Small intestine (tissue), 7 donors: ENCODE data around the gene HOXB8. TPM values are rescaled to one million over a fixed set of nuclear protein-coding genes. Genes with fewer than 3 reads are reported as not detected.
A peak's percentile ranks its signal among the peaks of the same experiment; 100 is the strongest.

Source experiments
- DNase-seq, 2 donors: peaks; one replicate each; pipeline versions ENCODE4 v3.0.0 to v3.0.0-alpha.2; 2013
- FAIRE-seq: peaks from 2 replicates; lab custom pipeline; 2012; peaks lifted over from hg19 to GRCh38; lab: Jason Lieb, UNC
- H3K27ac ChIP-seq, 3 donors: one replicate each; pipeline ENCODE4 v1.5.1; 2013; ENCODE audit warnings: low read length in 2 of 3, mild to moderate bottlenecking in 2 of 3, control low read depth in 1 of 3, inconsistent platforms in 1 of 3, low read depth in 1 of 3, moderate library complexity in 1 of 3
- H3K27me3 ChIP-seq, 3 donors: one replicate each; pipeline ENCODE4 v1.6.1; 2013; ENCODE audit warnings: low read length in 3 of 3, inconsistent platforms in 1 of 3; ENCODE audit not compliant: control insufficient read depth in 3 of 3, insufficient read depth in 3 of 3
- H3K36me3 ChIP-seq, 3 donors: one replicate each; pipeline ENCODE4 v1.6.1; 2013; ENCODE audit warnings: low read length in 3 of 3, inconsistent platforms in 1 of 3, low read depth in 1 of 3, mild to moderate bottlenecking in 1 of 3, moderate library complexity in 1 of 3; ENCODE audit not compliant: control insufficient read depth in 3 of 3, insufficient read depth in 2 of 3
- H3K4me1 ChIP-seq, 3 donors: one replicate each; pipeline ENCODE4 v1.6.1; 2013; ENCODE audit warnings: low read length in 2 of 3, inconsistent platforms in 1 of 3, low read depth in 1 of 3, mild to moderate bottlenecking in 1 of 3, moderate library complexity in 1 of 3; ENCODE audit not compliant: control insufficient read depth in 3 of 3, insufficient read depth in 2 of 3
- H3K4me3 ChIP-seq, 3 donors: one replicate each; pipeline ENCODE4 v1.5.1; 2013; ENCODE audit warnings: low read length in 3 of 3, control low read depth in 1 of 3, inconsistent platforms in 1 of 3, low read depth in 1 of 3, mild to moderate bottlenecking in 1 of 3, moderate library complexity in 1 of 3
- H3K9me3 ChIP-seq, 2 donors: one replicate each; pipeline ENCODE4 v1.6.1; 2013; ENCODE audit warnings: low read depth in 1 of 2, low read length in 1 of 2; ENCODE audit not compliant: control insufficient read depth in 2 of 2, insufficient read depth in 1 of 2
- WGBS, 3 donors: extraction: QIAGEN DNeasy Blood & Tissue Kit; methylation state at CpG; one replicate each; pipeline ENCODE4 v1.1.7; 2013; 5-methylcytosine and 5-hydroxymethylcytosine counted together
- polyA plus RNA-seq, 4 donors: library from polyadenylated mRNA; stranded (reverse) in 3 of 4; unstranded in 1 of 4; fragments of 200-250 nt in 3 of 4; fragments of 120-200 nt in 1 of 4; gene quantifications; one replicate each; pipeline versions ENCODE4 v1.2.1 to v1.2.3, GENCODE V29; 2013
- donor health status: healthy with polysubstance abuse.
- donor health status: control.
- donor health status: control.
- donor health status: Bipolar disorder and iron deficiency.
- donor health status: healthy.

HOXB8 gene
- polyA plus RNA-seq, 4 donors = 0.12 to 2.9 TPM; not detected in 2

DNA sequence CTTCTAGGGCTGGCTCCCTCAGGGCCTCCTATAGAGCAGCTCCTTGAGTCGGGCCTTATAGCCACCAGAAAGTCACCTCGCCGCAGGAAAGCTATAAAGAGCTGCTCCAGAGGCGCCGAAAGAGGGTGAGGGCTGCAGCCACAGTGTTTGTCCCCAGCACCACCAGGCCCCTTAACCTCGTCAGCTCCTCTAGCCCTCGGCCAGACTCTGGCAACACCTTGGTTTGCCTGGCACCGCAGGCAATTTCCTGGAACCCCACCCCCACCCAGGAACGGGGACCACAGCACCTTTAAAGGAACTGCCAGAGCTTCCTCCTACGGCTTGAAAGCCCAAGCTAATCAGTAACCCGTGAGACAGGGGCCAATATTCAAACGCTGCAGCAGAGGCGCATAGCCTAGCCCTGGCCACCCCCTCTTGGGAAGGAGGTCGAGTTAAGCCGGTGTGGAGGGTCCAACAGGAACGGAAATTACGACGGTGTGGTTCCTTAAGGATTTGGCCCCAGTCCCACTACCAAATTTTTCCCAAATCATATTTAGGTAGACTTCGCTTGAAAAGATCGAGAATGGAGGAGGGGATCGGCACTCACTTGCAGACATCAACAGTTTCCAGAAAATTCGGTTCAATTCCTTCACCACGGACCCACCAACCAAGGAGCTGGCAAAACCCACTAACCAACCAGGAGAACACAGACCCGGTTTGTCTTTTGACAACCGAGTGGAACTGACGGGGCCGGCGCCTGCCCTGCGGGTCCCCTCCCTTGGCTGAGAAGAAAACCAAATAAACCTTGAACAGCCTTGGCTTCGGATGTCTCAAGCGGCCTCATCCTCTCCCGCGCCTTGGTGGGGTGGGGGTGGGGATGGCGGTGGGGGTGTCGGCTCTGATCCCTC lies 13.3 kb downstream of the HOXB8 start:
- 11 to 38% (median 18%) methylated on average over 35 of the region's 35 CpGs for WGBS, 3 donors
- Histone ChIP-seq H3K4me3 (peak overlapping the region in 2 of 3 donors; percentile 42 to 61), H3K27me3 (peaks cover 9 to 100% (median 31%) of the 10 kb centered on the region in 3 donors), H3K27ac (no peak overlapping the region), H3K9me3 (peaks cover 0 to 20% of the 10 kb centered on the region in 2 donors), H3K36me3 (no peaks in the 10 kb centered on the region), H3K4me1 (peaks cover 0 to 25% (median 5%) of the 10 kb centered on the region in 3 donors)
- DNase-seq (peak in 1 of 2 donors; percentile 74), FAIRE-seq (no peak)

DNA sequence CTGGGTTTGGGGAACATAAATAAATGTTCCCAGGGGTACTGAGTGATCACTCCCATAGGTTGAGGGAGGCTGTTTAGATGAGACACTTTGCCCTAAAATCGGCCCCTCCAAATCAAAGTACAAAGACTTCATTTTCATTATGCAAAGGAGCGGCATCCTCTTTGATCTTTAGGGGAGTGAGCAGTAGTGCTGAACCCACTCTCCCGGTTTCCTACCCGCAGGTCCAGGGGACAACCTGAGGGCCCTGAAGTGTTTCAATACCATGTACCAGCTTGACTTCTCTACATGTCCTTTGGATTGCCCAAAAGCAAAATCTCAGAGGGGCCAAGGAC lies 13.9 kb downstream of the HOXB8 start:
- Histone ChIP-seq H3K27ac (no peak overlapping the region), H3K4me1 (peaks cover 0 to 27% (median 5%) of the 10 kb centered on the region in 3 donors), H3K27me3 (peaks cover 4 to 100% (median 28%) of the 10 kb centered on the region in 3 donors), H3K4me3 (no peak overlapping the region), H3K36me3 (peaks cover 0 to 4% (median 0%) of the 10 kb centered on the region in 3 donors), H3K9me3 (peaks cover 0 to 20% of the 10 kb centered on the region in 2 donors)
- 19 to 64% (median 40%) methylated on average over 4 of the region's 4 CpGs for WGBS, 3 donors
- DNase-seq (no peak), FAIRE-seq (no peak)

DNA sequence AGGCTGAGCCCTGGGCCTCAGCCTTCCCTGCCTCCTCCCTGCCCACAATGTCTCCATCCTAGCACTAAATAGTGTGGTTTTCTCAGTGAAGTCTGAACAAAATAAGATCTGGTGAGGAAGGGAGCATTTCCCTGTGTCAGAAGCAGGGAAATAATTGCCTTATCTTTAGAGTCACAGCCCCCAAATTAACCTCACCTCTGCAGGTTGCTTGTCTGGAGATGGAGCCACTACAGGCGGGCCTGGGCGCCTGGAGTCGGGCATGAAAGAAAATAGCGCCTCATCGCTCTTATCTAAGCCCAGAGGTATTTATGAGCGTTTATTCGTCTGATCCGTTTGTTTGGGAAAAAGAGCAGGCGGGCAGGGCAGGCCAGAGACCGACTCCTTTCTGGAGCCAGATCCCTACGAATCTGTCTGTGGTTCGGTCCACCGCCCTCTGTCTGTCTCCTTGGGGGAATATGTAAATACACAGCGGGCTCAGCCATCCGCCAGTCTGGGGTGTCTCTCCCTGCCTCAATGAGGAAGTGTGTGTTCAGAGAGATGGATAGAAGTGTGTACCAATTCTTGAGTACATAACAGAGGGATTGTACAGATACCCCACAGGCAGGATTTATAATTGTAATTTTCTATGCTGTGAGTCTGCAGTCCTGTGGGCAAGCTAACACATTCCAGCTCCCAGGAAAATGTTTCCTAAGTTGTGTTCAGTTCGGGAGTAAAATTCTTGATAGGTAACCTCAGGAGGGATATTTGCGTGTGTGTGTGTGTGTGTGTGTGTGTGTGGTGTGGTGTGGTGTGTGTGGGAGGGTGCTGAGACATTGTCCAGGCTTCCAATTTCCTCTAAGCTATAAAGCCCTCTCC lies 14.6 kb downstream of the HOXB8 start:
- H3K4me1 ChIP-seq = peaks cover 0 to 31% (median 5%) of the 10 kb centered on the region in 3 donors
- no peak overlapping the region for H3K4me3 ChIP-seq
- no peak for FAIRE-seq
- peaks cover 0 to 20% of the 10 kb centered on the region in 2 donors for H3K9me3 ChIP-seq
- peaks cover 0 to 9% (median 0%) of the 10 kb centered on the region in 3 donors for H3K36me3 ChIP-seq
- H3K27ac ChIP-seq = peak overlapping the region in 1 of 3 donors; percentile 5
- no peak for DNase-seq
- H3K27me3 ChIP-seq = peaks cover 4 to 100% (median 27%) of the 10 kb centered on the region in 3 donors
- 19 to 62% (median 29%) methylated on average over 17 of the region's 17 CpGs for WGBS, 3 donors

DNA sequence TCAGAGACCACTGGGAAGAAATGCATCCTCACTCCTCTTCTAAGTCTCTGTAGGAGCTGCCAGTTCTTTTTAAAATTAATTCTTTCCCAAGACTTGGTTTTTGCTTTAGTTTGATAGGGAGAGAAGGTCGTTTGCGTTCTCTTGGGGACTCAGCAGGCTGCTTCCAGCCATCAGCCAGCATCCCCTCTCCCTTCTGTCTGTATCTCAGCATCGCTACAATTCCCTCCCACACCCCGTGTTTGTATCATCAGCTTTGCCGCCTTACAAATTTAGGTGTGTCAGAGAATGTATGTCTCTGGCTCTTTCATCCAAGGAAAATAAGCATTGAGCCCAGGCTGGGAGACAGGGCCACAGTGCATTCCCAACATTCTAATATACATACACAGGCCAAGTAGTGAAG lies 15.7 kb downstream of the HOXB8 start:
- no peak overlapping the region for H3K27ac ChIP-seq
- peaks cover 0 to 20% (median 0%) of the 10 kb centered on the region in 3 donors for H3K36me3 ChIP-seq
- H3K4me1 ChIP-seq = peaks cover 0 to 36% (median 5%) of the 10 kb centered on the region in 3 donors
- H3K9me3 ChIP-seq = peaks cover 0 to 11% of the 10 kb centered on the region in 2 donors
- DNase-seq = no peak
- H3K4me3 ChIP-seq = no peak overlapping the region
- FAIRE-seq = no peak
- peaks cover 4 to 100% (median 25%) of the 10 kb centered on the region in 3 donors for H3K27me3 ChIP-seq
- WGBS, 3 donors = 31 to 71% (median 47%) methylated on average over 5 of the region's 5 CpGs

DNA sequence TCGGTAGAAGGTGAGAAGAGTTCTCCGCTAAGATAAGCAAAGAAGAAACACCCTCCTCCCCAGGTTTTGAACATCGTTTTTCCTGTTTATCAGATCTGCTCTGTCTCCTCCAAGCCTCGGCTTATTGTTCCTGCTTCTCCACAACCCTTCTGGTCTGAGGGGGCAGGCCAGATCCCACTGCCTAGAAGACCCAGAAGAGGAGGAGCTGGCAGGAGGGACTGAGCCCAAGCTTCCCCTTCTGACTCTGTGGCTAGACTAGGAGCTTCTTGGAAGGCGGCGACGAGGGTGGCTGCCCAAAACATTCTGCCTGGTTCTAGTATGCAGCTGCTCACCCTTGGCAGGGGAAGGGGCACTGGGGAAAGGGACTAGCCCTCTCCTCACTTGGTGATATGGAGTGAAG lies 16.4 kb downstream of the HOXB8 start:
- 15 to 45% (median 32%) methylated on average over 7 of the region's 7 CpGs for WGBS, 3 donors
- peaks cover 4 to 100% (median 25%) of the 10 kb centered on the region in 3 donors for H3K27me3 ChIP-seq
- H3K27ac ChIP-seq = peak overlapping the region in 1 of 3 donors; percentile 75
- H3K4me3 ChIP-seq = no peak overlapping the region
- peaks cover 0 to 38% (median 5%) of the 10 kb centered on the region in 3 donors for H3K4me1 ChIP-seq
- no peak for FAIRE-seq
- H3K36me3 ChIP-seq = peaks cover 0 to 22% (median 0%) of the 10 kb centered on the region in 3 donors
- DNase-seq = no peak
- H3K9me3 ChIP-seq = peaks cover 0 to 6% of the 10 kb centered on the region in 2 donors

DNA sequence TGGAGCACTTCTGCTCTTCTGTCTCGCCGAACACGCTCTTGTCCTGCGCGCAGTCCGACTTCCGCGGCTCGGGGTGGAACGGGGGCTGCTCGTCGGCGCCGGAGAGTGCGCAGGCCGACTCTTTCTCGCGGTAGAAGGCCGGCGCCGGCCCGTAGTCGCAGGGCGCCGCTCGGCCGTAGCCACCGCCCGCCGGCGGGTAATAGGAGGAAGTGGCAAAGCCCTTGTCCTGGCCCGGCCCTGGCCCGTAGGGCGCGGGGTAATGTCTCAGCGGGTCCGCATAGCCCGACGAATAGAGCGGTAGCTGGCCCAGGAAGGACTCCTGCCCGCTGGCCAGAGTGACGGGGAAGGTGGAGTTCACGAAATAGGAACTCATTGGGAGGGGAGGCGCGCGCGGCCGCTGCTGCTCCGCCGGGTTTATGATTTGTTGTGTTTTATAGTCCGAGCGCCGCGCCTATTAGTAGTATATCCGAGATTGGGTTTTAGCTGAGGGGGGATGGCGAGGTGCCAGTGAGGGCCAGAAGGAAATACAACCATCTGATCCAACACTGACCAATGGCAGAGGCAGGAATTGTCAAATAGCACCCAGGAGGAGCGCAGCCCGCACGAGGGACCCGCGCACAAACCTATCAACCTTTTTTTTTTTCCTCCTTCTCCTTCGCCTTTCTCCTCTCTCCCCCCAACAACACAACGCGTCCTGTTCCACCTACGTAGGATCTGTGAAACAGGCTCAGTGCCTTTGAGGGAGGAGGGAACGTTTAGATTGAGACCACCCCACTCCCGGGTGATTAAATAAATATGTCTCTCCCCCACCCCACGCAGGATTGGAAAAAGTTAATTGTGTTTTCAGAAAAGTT lies 17.1 kb downstream of the HOXB8 start:
- no peak for FAIRE-seq
- Histone ChIP-seq H3K4me3 (peak overlapping the region; percentile 22 to 52 (median 44)), H3K27ac (peak overlapping the region in 2 of 3 donors; percentile 75 to 92), H3K36me3 (peaks cover 0 to 24% (median 0%) of the 10 kb centered on the region in 3 donors), H3K9me3 (peaks cover 0 to 3% of the 10 kb centered on the region in 2 donors), H3K4me1 (peaks cover 0 to 38% (median 5%) of the 10 kb centered on the region in 3 donors), H3K27me3 (peaks cover 4 to 99% (median 26%) of the 10 kb centered on the region in 3 donors)
- peak in 1 of 2 donors; percentile 68 for DNase-seq
- 1 to 2% (median 2%) methylated on average over 65 to 68 of the region's 68 CpGs for WGBS, 3 donors

DNA sequence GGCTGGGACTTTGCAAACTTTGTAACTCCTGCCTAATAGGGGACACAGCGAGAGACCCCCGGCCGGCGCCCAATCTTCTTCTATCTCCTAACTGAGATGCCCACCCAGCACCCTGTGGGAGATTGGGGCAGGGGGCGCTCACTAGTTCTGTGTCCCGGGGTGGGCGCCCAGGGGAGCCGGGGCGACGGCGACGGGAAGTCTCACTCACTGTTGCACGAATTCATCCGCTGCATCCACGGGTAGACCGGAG lies 17.6 kb downstream of the HOXB8 start:
- Histone ChIP-seq H3K27ac (peak overlapping the region in 2 of 3 donors; percentile 75 to 92), H3K4me3 (peak overlapping the region; percentile 22 to 52 (median 44)), H3K4me1 (peaks cover 0 to 38% (median 5%) of the 10 kb centered on the region in 3 donors), H3K36me3 (peaks cover 0 to 24% (median 0%) of the 10 kb centered on the region in 3 donors), H3K9me3 (no peaks in the 10 kb centered on the region), H3K27me3 (peaks cover 4 to 99% (median 25%) of the 10 kb centered on the region in 3 donors)
- DNase-seq = no peak
- 1 to 4% (median 4%) methylated on average over 16 of the region's 16 CpGs for WGBS, 3 donors
- no peak for FAIRE-seq
